PFSK-1 (cell line): ENCODE data around the gene CAMTA1.

ENCODE experiments used
- REST ChIP-seq, 2 experiments: IDR thresholded peaks; 2 replicates each; pipeline versions ENCODE4 v1.6.1 to v1.8.0; 2011 to 2012; ENCODE audit warnings: low read depth in 2 of 2, low read length in 2 of 2, control low read depth in 1 of 2, inconsistent platforms in 1 of 2, mild to moderate bottlenecking in 1 of 2, moderate library complexity in 1 of 2; ENCODE audit not compliant: insufficient read depth in 1 of 2
- SIN3A ChIP-seq: IDR thresholded peaks from 2 replicates; pipeline ENCODE4 v1.6.1; 2012; ENCODE audit warnings: mild to moderate bottlenecking, low read length, moderate library complexity, borderline replicate concordance; ENCODE audit not compliant: insufficient read depth
- TAF1 ChIP-seq: IDR thresholded peaks from 2 replicates; pipeline ENCODE4 v1.6.1; 2012; ENCODE audit warnings: low read length, control low read depth, borderline replicate concordance; ENCODE audit not compliant: insufficient read depth

- TF ChIP-seq TAF1 (no peak), SIN3A (no peak), REST (IDR thresholded peaks at IDR 0.05; ENCODE audit: insufficient read depth in 1 of 2, low read depth in 2 of 2, low read length in 2 of 2) (no peak)
Measured at GRCh38 chr1:7588457-7588827, 803.2 kb downstream of the CAMTA1 start.
